Activated T-cell treated with anti-CD3 and anti-CD28 coated beads for 48 hours (primary cell): ENCODE measurements around the gene DTX2.
"Not testable (repeated sequence)": the region's sequence is repeated elsewhere in the genome, so short reads cannot be mapped to it uniquely, and the experiment has no call there.

Experiments
- DNase-seq: peaks from one replicate; pipeline ENCODE4 v3.0.0-alpha.2; 2020; ENCODE audit warnings: low read depth

DTX2 gene

DNA sequence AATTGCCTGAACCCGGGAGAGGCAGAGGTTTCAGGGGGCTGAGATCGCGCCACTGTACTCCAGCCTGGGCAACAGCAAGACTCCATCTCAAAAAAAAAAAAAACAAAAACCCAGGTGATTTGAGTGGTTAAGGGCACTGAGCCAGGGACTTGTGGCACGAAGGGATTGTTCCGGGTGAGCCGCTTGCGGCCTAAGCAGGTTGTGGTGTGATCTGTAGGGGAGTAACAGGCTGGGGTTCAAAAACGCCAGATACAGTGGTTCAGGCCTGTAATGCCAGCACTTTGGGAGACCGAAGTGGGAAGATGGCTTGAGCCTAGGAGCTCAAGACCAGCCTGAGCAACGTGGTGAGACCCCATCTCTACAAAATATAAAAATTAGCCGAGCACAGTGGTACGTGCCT lies 17.7 kb upstream of the DTX2 start:
- not testable (repeated sequence) for DNase-seq

DNA sequence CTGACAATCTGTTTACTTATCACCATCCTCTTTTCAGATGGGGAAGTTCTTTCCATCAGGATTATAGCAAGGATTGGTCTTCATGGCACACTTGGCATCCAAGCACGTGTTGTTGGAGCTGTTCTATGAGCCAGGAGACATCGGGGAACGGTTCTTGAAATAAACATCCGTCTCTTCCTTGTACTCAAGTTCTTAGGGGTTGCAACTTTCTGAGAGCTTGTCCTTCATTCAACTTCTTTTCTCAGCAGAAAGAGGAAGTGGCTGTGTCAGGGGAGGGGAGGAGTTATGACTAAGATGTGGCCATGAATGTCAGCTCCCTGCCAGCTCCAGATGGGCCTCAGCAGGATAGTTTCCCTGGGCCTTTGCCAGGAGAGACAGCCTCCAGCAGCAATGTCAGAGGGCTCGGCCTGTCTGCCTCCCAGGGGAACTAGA lies 15.9 kb upstream of the DTX2 start:
- not testable (repeated sequence) for DNase-seq

DNA sequence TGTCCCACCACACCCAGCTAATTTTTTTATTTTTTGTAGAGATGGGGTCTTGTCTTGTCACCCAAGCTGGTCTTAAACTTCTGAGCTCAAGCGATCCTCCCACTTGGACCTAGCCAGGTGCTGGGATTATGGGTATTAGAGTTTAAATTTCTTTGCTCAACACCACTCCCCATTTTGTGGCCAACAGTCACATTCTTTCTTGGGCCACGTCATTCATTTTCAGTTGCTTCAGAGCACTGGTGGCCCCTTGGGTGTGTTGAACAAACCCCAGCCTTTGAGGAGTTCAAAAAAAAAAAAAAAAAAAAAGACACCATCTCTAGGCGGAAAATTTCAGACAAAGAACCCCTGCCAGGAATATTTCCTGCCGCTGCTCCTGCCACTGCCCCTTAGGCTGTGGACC lies 4.5 kb upstream of the DTX2 start:
- not testable (repeated sequence) for DNase-seq

DNA sequence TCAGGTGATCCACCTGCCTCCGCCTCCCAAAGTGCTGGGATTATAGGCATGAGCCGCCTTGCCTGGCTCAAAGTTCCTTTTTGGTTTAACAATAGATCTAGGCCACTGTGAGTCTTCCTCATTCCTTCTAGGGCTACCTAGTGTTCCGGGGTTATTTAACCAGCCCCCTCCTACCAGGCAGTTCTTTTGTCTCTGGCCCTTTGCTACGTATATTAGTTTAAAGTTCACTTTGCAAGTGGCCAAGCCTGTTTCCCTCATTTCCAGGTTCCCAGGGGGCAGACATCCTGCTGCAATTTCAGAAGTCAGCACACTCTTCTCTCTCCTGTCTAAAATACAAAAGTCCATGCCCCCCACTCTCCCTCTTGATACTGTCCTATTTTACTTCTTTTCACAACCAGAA lies 3.0 kb upstream of the DTX2 start:
- not testable (repeated sequence) for DNase-seq

DNA sequence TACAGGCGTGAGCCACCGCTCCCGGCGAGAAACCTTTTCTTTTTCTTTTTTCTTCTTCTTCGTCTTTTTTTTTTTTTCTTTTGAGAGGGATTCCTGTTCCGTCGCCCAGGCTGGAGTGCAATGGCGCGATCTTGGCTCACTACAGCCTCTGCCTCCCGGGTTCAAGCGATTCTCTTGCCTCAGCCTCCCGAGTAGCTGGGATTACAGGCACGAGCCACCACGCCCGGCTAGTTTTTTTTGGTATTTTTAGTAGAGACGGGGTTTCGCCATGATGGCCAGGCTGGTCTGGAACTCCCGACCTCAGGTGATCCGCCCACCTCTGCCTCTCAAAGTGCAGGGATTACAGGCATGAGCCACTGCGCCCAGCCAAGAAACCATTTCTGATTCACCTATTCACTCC lies 742 bp upstream of the DTX2 start:
- not testable (repeated sequence) for DNase-seq

DNA sequence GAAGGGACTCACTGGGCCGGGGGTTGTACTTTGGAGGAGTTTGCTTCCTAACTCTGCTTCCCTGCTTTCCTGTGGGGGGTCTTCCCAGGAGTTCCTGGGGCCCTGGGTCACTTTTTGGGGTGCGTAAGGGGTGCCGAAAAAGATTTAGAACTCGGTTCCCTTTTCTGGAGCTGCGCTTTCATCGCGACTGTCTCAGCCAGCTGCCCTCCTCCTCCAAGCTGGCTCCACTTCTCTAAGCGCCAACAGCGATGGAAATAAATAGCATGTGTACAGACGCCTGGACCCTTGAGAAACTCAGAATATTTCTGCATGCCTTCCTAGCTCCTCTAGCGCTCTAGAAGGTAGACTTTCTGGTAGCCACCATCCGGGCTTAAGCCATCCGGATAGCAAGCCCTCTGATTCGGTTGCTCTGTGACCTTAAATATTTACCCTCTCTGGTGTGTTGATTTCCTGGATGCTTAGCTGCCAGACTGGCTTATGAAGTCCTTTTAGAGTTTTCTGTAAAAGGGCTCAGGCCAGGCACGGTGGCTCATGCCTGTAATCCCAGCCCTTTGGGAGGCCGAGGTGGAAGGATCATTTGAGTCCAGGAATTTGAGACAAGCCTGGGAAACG lies 868 bp downstream of the DTX2 start:
- DNase-seq: not testable (repeated sequence)

DNA sequence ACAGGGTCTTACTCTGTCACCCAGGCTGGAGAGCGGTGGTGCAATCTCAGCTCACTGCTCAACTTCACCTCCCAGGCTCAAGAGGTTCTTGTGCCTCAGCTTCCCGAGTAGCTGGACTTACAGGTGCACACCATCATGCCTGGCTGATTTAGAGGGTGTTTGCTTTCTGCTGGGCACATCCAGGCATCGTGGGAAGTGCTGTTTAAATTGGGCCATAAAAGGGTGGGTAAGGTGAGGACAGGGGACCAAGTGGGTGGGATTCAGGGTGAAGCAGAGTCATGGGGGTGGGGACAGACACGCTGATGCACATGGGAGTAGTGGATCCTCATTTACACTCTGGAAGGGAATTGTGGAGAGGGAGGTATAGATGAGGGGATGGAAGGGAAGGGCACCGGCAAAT lies 3.5 kb downstream of the DTX2 start:
- DNase-seq: not testable (repeated sequence)

DNA sequence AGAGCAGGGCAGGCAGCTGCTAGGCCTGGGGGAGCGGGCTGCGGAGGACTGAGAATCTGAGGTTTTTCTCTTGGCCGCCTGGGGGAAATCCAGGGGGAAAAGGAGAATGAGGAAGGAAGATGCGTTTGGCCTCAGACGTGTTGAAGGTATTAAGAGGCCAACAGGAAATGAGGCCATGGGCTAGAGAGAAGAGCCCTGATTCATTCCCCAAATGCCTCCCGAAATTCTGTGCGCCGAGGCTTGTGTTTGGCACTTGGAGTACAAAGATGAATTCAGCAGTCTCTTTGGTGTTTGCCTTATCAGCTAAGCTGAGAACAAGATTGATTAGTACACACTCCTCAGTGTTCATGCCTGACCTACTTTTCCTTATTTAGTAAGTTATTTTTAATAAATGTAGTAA lies 4.4 kb downstream of the DTX2 start:
- DNase-seq: not testable (repeated sequence)

DNA sequence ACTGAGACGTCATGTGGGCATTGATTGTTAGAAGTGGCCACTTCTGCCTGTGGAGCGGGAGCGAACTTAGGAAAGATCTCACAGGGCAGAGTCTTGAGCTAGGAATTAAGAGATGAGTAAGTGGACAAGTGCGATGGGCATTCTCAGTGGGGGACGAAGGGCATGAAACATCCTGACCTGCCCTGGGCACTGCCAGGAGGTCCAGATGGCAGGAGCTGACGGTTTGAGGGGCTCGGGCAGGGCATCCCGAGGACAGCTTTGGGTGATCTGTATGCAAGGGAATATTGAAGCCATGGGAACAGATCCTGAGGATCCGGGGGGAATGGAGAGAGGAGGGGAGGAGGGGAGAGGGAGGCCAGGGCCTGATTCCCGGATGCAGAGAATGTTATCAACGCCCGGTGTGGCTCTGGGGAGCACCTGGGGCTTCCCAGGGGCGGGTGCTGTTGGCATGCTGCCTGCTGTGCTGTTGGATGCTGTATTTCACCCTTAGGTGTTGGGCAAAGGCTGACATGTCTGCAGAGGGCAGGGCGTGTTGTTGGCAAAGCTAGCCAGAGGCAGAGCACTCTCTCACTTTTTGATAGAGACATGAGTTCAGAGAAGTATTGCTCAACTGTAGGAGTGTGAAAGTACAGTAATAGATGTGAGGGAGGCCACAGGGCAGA lies 6.4 kb downstream of the DTX2 start:
- not testable (repeated sequence) for DNase-seq

DNA sequence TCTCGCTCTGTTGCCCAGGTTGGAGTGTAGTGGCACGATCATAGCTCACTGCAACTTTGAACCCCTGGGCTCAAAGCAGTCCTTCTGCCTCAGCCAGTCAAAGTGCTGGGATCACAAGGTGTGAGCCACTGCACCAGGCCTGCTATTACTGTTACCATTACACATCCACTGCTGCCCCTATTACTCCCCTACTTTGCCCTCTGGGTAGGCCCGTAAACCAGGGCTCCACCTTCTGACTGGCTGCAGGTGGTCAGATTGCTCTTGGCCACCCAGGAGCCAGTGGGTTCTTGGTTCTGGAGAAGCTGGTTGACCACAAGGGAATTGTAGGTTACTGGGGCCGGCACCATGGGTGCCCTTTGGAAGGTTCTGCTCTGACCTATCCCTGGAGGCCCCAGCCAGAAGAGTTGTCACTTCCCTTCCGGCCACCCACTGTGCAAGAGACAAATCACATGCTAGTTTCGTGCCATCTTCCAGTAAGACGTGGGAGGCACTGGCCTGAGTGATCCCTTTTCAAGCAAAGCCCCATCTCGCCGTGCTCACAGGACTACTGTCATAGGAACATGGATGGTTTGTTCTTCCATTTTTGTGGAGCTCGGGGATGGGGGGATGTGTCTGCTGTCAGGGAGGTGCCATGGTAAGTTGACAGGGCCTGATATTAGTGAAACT lies 10.2 kb downstream of the DTX2 start:
- not testable (repeated sequence) for DNase-seq

DNA sequence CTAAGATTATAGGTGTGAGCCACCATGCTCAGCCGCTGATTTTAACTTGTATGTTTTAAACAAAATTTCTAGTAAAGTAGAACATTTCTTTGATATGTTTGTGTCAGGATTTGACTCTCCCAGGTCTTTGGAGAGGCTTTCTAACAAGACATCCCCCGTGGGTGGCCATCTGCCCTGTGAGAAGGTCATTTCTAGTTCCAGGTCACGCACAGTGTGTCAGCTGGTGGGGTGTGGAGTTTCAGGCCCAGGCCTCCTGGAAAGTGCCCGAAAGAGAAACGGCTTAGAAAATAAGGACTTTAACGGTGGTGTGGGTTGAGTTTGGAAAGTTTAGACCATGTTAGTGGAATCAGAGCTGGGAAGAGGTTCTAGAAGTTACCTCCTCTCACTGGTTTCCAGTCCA lies 11.6 kb downstream of the DTX2 start:
- not testable (repeated sequence) for DNase-seq

DNA sequence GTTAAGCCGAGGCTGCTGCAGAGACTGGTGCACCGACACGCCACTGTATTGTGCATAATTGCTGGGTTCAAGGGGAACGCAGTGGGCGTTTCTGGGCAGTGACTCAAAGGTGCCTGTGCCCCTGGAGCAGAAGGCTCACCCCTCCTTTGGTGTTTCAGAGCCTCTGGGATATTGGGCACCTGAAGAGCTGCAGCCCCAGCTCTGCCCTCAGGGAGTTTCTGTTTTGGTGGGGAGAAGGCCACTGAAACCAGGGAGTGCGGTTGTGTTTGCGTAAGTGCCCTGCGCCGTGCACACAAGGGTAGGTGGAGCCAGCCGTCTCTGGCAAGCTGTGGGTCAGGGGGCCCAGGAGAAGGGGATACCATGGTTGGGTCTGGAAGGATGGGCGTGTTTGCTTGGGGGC lies 14.8 kb downstream of the DTX2 start:
- not testable (repeated sequence) for DNase-seq

DNA sequence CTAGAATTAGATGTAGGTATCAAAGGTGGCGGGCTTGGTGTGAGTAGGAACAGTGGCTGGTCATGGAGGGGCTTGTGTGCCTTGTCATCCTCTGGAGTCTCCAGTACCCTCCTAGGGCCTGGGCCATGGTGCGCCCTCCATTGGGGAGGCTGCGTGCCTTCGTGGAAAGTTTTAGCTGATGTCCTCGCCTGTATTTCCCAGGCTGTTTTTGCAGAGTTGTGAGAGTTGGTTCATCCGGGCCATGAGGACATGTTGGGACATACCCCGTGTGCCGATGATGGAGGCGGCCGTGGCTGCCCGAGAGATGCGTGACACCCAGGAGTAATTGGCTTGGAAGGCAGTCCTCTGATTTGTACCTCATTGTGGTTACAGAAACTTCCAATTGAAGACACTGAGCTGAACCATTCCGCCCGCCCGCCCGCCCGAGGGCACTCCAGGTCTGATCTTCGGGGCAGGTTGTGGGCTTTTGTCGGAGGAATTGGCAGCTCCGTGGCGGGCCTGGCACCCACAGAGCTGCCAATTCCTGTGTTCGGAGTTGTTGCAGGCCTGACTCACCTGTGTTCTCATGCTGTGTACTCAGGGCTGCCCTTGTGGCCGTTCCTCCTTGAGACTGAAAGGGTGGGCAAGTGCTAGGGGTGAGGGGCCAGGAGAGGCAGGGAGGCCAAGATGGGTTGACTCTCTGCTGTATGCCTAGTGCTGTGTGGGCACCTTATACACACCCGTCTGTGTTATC lies 15.4 kb downstream of the DTX2 start:
- not testable (repeated sequence) for DNase-seq

DNA sequence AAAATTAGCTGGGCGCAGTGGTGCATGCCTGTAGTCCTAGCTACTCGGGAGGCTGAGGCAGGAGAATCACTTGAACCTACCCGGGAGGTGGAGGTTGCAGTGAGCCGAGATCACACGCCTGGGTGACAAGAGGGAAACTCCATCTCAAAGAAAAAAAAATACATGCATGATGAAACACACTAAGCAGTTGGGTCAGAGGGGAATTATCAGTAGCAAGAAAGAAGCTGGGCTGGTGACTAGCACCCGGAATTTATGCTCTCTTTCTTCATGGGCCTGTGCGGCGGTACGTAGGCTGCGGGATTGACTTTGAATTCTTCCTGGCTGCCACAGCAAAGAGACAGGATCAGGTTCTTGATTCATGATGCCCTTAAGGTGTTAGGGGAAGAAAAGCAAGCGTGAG lies 18.1 kb downstream of the DTX2 start:
- DNase-seq: not testable (repeated sequence)

DNA sequence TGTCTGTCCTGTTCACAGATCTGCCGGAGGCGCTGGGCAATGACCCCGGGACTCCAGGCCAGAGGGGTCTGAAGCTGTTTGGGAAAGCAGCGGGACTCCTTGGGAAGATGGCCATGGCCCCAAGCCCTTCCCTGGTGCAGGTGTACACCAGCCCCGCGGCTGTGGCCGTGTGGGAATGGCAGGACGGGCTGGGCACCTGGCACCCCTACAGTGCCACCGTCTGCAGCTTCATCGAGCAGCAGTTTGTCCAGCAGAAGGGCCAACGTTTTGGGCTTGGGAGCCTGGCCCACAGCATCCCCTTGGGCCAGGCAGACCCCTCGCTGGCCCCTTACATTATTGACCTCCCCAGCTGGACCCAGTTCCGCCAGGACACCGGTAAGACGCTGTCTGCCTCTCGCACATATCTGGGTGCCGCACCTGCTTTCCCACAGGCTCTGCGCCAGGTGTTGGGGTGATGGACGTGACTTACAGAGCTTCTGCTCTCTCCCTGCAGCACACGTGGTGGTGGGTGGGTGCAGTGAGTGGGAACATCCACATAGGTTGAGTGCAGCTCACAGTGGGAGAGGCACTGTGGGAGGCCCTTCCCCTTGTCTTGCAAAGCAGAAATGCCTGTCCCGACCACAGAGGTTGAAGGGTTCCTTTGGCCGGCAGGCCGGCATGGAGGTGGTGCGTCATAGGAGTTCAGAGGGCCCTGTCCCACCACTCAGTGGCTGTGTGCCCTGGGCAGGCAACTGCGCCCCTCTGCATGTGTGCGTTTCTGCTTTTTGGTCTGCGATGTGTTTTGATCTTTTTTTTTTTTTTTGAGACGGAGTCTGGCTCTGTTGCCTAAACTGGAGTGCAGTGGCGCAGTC lies 19.1 kb downstream of the DTX2 start:
- DNase-seq: not testable (repeated sequence)

DNA sequence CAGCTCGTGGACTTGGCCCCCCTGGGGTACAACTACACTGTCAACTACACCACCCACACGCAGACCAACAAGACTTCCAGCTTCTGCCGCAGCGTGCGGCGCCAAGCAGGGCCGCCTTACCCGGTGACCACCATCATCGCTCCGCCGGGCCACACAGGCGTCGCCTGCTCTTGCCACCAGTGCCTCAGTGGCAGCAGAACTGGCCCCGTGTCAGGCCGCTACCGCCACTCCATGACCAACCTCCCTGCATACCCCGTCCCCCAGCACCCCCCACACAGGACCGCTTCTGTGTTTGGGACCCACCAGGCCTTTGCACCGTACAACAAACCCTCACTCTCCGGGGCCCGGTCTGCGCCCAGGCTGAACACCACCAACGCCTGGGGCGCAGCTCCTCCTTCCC lies 21.2 kb downstream of the DTX2 start:
- not testable (repeated sequence) for DNase-seq

DNA sequence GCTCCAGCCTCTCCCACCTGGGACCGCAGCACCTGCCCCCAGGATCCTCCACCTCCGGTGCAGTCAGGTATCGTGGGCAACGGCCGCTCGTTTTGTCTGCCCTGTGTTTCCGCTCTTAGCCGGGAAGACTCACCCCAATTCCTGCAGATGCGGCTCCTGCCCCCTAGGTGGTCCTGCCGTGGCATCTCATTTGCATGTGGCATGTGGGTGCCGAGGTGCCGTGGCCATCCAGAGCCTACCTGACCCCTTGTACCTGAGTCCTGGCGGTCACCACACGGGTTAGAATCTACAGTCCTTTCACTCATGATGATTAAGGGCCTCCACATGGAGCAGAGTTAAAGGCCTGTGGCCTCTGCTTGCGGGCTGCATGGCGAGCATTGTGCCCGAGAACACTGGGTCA lies 21.6 kb downstream of the DTX2 start:
- not testable (repeated sequence) for DNase-seq

DNA sequence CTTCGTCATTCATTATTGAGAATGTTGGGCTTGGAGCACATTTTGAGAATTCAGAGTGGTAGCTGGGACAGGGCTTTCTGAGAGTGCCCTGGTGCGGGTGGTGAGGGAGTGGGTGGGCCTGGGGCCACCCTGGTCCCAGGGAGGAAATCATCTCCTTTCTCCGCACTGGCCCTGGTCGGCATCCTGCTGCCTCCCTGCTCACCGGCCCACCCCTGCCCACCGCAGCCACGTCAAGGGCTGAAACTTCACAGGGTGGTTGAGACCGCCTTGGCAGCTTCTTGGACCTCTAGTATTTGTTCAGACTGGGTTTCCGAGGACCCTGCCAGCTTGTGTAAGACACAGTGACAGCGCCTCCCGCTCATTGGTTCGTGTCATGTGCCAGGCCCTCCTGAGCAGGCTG lies 22.9 kb downstream of the DTX2 start:
- not testable (repeated sequence) for DNase-seq

DNA sequence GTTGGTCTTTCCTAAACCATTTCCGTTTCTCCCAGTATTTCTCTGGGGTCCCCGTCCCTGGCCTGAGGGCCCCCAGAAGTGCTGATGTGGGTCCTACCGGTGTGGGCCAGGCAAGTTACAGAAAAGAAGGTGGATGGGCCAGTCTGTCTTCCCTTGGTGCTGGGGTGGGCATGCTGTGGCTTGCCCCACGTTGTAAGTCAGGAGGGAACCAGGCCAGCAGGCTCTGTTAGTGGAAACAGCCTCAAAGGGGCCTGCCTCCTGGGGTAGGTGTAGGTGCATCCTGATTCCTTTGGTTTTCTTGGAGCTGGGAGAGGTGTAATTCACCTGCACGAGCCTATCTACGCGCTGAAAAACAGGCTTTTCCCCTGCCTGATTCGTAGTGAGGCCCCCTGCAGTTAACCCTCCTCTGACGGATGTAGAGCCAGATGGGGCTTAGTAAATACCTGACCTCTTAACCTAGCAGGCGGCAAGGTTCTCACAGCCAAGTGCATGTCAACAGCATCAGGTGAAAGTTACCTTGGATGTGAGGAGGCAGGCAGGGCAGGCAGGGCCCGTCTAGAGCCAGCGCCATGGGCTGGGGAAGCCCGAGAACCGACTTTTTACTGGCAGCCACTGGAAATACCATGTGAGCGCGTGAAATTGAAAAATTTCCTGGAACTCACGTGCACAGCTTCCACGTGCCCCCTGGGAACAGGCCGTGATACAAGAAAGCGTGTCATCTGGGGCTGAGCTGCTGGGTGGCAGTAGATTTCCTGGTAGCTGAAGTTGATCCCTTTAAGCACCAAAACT lies 24.5 kb downstream of the DTX2 start:
- DNase-seq: not testable (repeated sequence)

DNA sequence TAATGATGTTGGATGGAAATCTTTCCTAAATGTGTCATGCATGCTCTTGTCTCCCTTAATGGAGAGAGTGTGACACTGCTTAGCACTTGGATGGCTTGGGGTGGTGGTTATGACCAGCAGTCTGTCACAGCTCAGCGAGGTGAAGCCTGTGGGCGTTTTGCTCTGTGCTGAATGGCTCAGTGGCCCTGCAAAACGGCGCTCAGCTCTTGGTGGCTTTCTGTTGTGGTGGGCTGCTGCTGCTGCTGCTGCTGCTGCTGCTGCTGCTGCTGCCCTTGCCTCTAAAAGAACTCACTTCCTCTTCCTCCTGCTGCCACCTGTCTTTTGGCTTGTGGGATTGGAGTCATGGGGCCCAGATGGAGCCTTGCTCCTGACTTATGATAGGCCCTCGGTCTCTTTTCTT lies 25.1 kb downstream of the DTX2 start:
- peak; percentile 11 for DNase-seq

DNA sequence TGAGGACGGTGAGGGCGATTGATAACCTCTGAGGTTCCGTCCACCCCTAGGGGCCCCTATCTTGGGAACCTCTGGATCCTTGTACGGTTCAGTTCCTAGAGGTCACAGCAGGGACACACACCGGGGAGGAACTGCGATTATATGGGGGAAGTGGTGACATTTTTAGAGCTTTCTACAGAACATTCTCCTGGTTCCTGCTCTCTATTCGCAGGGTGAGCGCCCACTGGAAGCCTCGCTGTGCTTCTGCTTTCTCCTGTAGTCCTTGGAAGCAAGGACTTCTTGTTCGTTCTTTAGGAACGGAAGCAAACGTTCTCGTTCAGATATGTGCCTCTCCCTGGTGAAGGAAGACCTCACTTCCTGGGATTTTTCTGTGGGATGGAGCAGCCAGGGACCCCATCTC lies 26.5 kb downstream of the DTX2 start:
- DNase-seq: not testable (repeated sequence)
